ENCODE measurements around the gene PCDH15. TPM values are rescaled to one million over a fixed set of nuclear protein-coding genes. Genes with fewer than 3 reads are reported as not detected.

PCDH15 gene
- total RNA-seq, 2 donors from 2014 or later = 0.58 to 0.95 TPM

- H3K27ac Mint-ChIP-seq = no peak overlapping the region
- peaks cover 1% of the 10 kb centered on the region for H3K4me1 Mint-ChIP-seq
Observed at GRCh38 chr10:54559498-54559897, 241.5 kb downstream of the PCDH15 start.

GRCh38 chr10:54554028-54554427 is 247.0 kb downstream of the PCDH15 start:
- Histone ChIP-seq H3K4me3 (ENCODE audit: low read length) (no peak overlapping the region), H3K36me3 (ENCODE audit: control insufficient read depth, insufficient read depth, low read length) (no peaks in the 10 kb centered on the region), H3K9me3 (ENCODE audit: control insufficient read depth, low read length) (no peaks in the 10 kb centered on the region), H3K9ac (ENCODE audit: extremely low read depth, low read length, poor library complexity, severe bottlenecking) (no peak overlapping the region), H3K4me1 (ENCODE audit: control insufficient read depth, insufficient read depth, low read length) (no peaks in the 10 kb centered on the region), H3K27me3 (ENCODE audit: control insufficient read depth, insufficient read depth, low read length, poor library complexity, severe bottlenecking) (no peaks in the 10 kb centered on the region), H3K27ac (ENCODE audit: low read depth, low read length) (no peak overlapping the region)
- Mint-ChIP-seq H3K27ac (no peak overlapping the region), H3K9me3 (no peaks in the 10 kb centered on the region), H3K4me3 (no peak overlapping the region), H3K4me1 (peaks cover 18% of the 10 kb centered on the region), H3K27me3 (ENCODE audit: insufficient read depth) (no peaks in the 10 kb centered on the region), H3K36me3 (ENCODE audit: low read depth) (no peaks in the 10 kb centered on the region)
- DNase-seq = no peak
- 100% methylated on average over 2 of the region's 2 CpGs; no CpG with 5 or more reads in 1 of the 2 experiments for WGBS, 2 experiments (ENCODE audit: insufficient coverage in 1 of 2, insufficient read length in 1 of 2)
- TF ChIP-seq CTCF (conservative IDR thresholded peaks at IDR 0.05) = no peak

More at GRCh38 chr10:54559498-54559897, 241.5 kb downstream of the PCDH15 start:
- Mint-ChIP-seq H3K4me3 (no peak overlapping the region), H3K36me3 (ENCODE audit: low read depth) (no peaks in the 10 kb centered on the region), H3K27me3 (ENCODE audit: insufficient read depth) (no peaks in the 10 kb centered on the region), H3K9me3 (no peaks in the 10 kb centered on the region)
- Histone ChIP-seq H3K27me3 (ENCODE audit: control insufficient read depth, insufficient read depth, low read length, poor library complexity, severe bottlenecking) (no peaks in the 10 kb centered on the region), H3K4me3 (ENCODE audit: low read length) (no peak overlapping the region), H3K4me1 (ENCODE audit: control insufficient read depth, insufficient read depth, low read length) (no peaks in the 10 kb centered on the region), H3K9ac (ENCODE audit: extremely low read depth, low read length, poor library complexity, severe bottlenecking) (no peak overlapping the region), H3K9me3 (ENCODE audit: control insufficient read depth, low read length) (no peaks in the 10 kb centered on the region), H3K27ac (ENCODE audit: low read depth, low read length) (no peak overlapping the region), H3K36me3 (ENCODE audit: control insufficient read depth, insufficient read depth, low read length) (no peaks in the 10 kb centered on the region)
- no peak for DNase-seq
- TF ChIP-seq CTCF (conservative IDR thresholded peaks at IDR 0.05) = no peak

GRCh38 chr10:54550016-54550415 is 251.0 kb downstream of the PCDH15 start:
- no peak for DNase-seq
- H3K36me3 ChIP-seq (ENCODE audit: control insufficient read depth, insufficient read depth, low read length) = no peaks in the 10 kb centered on the region
- no peak for TF ChIP-seq CTCF (conservative IDR thresholded peaks at IDR 0.05)
- no peaks in the 10 kb centered on the region for H3K27me3 ChIP-seq (ENCODE audit: control insufficient read depth, insufficient read depth, low read length, poor library complexity, severe bottlenecking)
- H3K27ac ChIP-seq (ENCODE audit: low read depth, low read length) = no peak overlapping the region
- no peaks in the 10 kb centered on the region for H3K36me3 Mint-ChIP-seq (ENCODE audit: low read depth)
- H3K9me3 ChIP-seq (ENCODE audit: control insufficient read depth, low read length) = no peaks in the 10 kb centered on the region
- no peak overlapping the region for H3K4me3 Mint-ChIP-seq
- H3K4me3 ChIP-seq (ENCODE audit: low read length) = no peak overlapping the region
- WGBS, 2 experiments (ENCODE audit: insufficient coverage in 1 of 2, insufficient read length in 1 of 2) = 38% methylated on average over 2 of the region's 3 CpGs; no CpG with 5 or more reads in 1 of the 2 experiments
- H3K9ac ChIP-seq (ENCODE audit: extremely low read depth, low read length, poor library complexity, severe bottlenecking) = no peak overlapping the region
- peak overlapping the region; percentile 72 for H3K27ac Mint-ChIP-seq
- H3K4me1 Mint-ChIP-seq = peaks cover 18% of the 10 kb centered on the region
- no peaks in the 10 kb centered on the region for H3K27me3 Mint-ChIP-seq (ENCODE audit: insufficient read depth)
- no peaks in the 10 kb centered on the region for H3K4me1 ChIP-seq (ENCODE audit: control insufficient read depth, insufficient read depth, low read length)
- no peaks in the 10 kb centered on the region for H3K9me3 Mint-ChIP-seq

Data from endodermal cell (in vitro differentiated cells).